HL-60/S4 (cell line): ENCODE results near the gene C11orf52.

Experiments used
- in situ Hi-C: fragments of 300-500 bp; cut with MboI; formaldehyde crosslinking; loops from 2 replicates; pipeline ENCODE4 v1.14.3; 2022; ENCODE audit warnings: low sequenced_read_pairs

Gene C11orf52

GRCh38 chr11:111937844-111938243 lies 19.1 kb downstream of the C11orf52 start:
- in situ Hi-C loops, result no loop called here

GRCh38 chr11:111938687-111939160 lies 20.0 kb downstream of the C11orf52 start:
- in situ Hi-C loops, result no loop called here

GRCh38 chr11:111939836-111940604 lies 21.3 kb downstream of the C11orf52 start:
- in situ Hi-C loops, result no loop called here

GRCh38 chr11:111941963-111942362 lies 23.2 kb downstream of the C11orf52 start:
- in situ Hi-C loops, result no loop called here

GRCh38 chr11:111942829-111943228 lies 24.1 kb downstream of the C11orf52 start:
- in situ Hi-C loops, result no loop called here

GRCh38 chr11:111944139-111944538 lies 25.4 kb downstream of the C11orf52 start:
- in situ Hi-C loops, result no loop called here

- in situ Hi-C loops, result no loop called here
Observed at GRCh38 chr11:111944651-111945051, 25.9 kb downstream of the C11orf52 start.

- in situ Hi-C loops, result no loop called here
Observed at GRCh38 chr11:111945198-111945597, 26.5 kb downstream of the C11orf52 start.

GRCh38 chr11:111946499-111946898 lies 27.8 kb downstream of the C11orf52 start:
- in situ Hi-C loops, result no loop called here

- in situ Hi-C loops, result no loop called here
Observed at GRCh38 chr11:111947143-111947542, 28.4 kb downstream of the C11orf52 start.

- in situ Hi-C loops, result no loop called here
Observed at GRCh38 chr11:111949519-111950426, 31.1 kb downstream of the C11orf52 start.

GRCh38 chr11:111951565-111951964 lies 32.9 kb downstream of the C11orf52 start:
- in situ Hi-C loops, result no loop called here

GRCh38 chr11:111954154-111954553 lies 35.4 kb downstream of the C11orf52 start:
- in situ Hi-C loops, result no loop called here

- in situ Hi-C loops, result no loop called here
Observed at GRCh38 chr11:111957663-111958444, 39.1 kb downstream of the C11orf52 start.

- in situ Hi-C loops, result no loop called here
Observed at GRCh38 chr11:111960916-111961315, 42.2 kb downstream of the C11orf52 start.

- in situ Hi-C loops, result no loop called here
Observed at GRCh38 chr11:111961389-111962300, 42.9 kb downstream of the C11orf52 start.

- in situ Hi-C loops, result no loop called here
Observed at GRCh38 chr11:111963931-111964340, 45.2 kb downstream of the C11orf52 start.

GRCh38 chr11:111966678-111967077 lies 48.0 kb downstream of the C11orf52 start:
- in situ Hi-C loops, result no loop called here

GRCh38 chr11:111967649-111968048 lies 48.9 kb downstream of the C11orf52 start:
- in situ Hi-C loops, result no loop called here

GRCh38 chr11:111969344-111969743 lies 50.6 kb downstream of the C11orf52 start:
- in situ Hi-C loops, result no loop called here
